LHCN-M2 (cell line): ENCODE data around the gene CTNNA2. TPM values are rescaled to one million over a fixed set of nuclear protein-coding genes. Genes with fewer than 3 reads are reported as not detected.
A peak's percentile ranks its signal among the peaks of the same experiment; 100 is the strongest.
"Not testable (repeated sequence)": the region's sequence is repeated elsewhere in the genome, so short reads cannot be mapped to it uniquely, and the experiment has no call there.

ENCODE experiments used
- DNase-seq: peaks from one replicate; pipeline ENCODE4 v3.0.0-alpha.2; 2012; ENCODE audit warnings: low read depth
- total RNA-seq: library from RNA; depleted of rRNA; stranded (reverse); fragments of >200 nt; gene quantifications from 2 replicates; pipeline ENCODE4 v1.2.3, GENCODE V29; 2014

Gene CTNNA2
- total RNA-seq, 1 experiment from 2014 or later, result 0.06 TPM

- DNase-seq, result peak; percentile 5
Observed at GRCh38 chr2:80026040-80026729, 513.3 kb downstream of the CTNNA2 start.

GRCh38 chr2:80028051-80028450, 515.2 kb downstream of the CTNNA2 start:
- no peak for DNase-seq

DNA sequence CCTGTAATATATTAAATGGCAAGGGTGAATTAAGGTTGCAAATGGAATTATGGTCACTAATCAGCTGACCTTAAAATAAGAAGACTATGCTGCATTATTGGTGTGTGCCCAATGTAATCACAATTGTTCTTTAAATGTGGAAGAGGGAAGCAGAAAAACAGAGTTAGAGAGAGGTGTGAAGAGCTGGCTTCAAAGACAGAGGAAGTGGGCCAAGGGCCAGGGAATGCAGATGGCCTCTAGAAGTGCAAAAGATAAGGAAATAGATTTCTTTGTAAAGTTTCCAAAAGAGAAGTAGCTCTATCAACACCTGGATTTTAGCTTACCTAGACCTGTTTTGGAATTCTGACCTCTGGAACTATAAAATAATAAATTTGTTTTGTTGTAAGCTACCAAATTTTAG, 515.7 kb downstream of the CTNNA2 start:
- no peak for DNase-seq

DNA sequence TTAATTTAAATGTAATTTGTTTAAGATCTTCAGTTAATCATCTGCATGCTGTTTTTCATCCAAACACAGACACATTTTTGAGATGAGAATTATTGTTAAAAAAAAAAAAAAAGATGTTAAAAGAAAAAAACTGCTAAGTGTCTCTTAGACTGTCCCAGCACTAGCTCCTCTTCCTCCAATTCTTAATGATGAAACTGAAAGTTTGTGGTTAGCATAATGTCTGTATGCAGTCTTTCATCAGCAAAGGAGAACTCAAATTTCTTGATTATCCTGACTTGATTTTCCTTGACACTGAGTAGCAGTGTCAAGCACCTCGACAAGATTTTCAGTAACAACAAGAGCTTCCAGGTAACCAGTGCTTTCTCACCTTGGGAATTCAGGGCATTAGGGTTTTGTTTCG, 517.3 kb downstream of the CTNNA2 start:
- no peak for DNase-seq

GRCh38 chr2:80032684-80033083, 519.8 kb downstream of the CTNNA2 start:
- DNase-seq, result not testable (repeated sequence)

DNA sequence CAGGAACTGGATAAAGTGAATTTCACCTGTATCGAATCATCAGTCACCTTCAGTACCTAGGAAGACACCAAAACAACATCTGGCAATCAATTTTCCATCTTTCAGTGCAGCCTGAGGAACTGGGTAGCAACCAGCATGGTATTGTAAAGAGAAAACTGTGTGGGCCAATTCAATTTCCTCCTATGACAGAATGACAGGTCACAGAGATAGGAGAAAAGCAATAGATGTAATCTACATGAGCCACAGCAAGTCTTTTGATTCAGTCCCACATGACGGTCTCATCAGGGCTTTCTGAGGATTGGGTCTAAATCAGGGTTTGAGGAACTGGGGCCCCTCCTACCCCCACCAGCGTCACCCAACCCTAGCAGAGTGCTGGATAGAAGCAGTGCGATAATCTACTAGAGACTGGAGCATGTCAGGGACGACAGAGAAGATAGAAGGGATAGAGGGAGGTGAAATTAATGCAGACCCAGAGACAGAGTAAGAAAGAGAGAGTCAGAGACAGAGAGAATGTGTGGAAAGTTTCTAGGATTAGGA, 523.0 kb downstream of the CTNNA2 start:
- no peak for DNase-seq

DNA sequence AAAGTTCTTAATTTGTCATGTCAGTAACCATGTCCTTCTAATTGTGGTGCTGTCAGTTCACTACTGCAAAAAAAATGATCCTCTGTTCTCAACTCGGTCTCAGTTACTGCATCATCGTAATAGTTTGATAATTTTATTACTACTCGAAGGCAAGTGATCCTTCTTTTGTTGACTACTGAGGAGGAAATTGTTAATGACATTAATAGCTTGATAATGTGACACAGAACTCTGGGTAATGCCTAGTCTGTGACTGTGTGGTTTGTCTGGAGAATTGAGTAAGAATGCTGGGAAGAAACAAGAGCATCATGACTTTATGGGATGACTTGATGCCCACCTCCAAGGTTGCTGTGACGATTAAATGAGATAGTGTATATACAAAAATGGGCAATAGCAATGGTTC, 524.5 kb downstream of the CTNNA2 start:
- DNase-seq, result no peak

GRCh38 chr2:80040226-80040625, 527.4 kb downstream of the CTNNA2 start:
- no peak for DNase-seq

GRCh38 chr2:80042635-80043034, 529.8 kb downstream of the CTNNA2 start:
- no peak for DNase-seq

GRCh38 chr2:80048296-80048695, 535.4 kb downstream of the CTNNA2 start:
- DNase-seq, result no peak

DNA sequence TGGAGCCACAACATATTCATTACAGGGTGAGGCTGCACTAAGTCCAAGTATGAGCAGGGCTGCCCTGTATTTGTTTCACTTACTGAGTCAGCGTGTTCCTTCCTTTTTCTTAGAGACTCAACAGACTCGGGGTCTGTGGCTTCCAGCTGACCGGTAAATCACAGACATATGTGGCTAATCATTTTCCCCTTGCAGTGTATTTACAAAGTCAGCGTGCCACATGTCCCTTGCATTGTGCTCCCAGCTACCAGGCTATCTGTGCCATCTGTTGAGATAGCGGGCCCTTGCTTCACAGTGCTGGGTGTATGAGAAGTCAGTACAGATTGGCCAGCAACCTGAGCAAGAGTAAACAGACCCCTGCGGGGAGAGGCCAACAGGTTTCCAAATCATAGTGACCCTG, 537.4 kb downstream of the CTNNA2 start:
- DNase-seq, result no peak

GRCh38 chr2:80053522-80054345, 540.9 kb downstream of the CTNNA2 start:
- no peak for DNase-seq

DNA sequence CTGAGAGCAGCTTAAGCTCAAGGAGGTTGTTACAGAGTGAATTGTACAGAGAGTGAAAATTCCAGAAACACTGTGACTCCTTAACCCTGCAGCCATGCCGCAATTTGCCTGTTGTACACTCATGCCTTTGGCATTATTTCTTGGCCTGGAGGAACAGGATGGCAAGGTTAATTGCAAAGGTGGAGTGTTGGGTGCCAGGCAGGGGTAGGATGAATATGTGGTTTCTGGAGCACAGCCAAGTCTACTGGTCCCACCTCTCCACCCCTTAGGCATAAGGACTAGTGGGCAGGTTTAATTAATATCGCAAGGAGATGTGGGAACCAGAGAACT, 541.5 kb downstream of the CTNNA2 start:
- peak; percentile 2 for DNase-seq

- no peak for DNase-seq
Observed at GRCh38 chr2:80057956-80058355, 545.1 kb downstream of the CTNNA2 start.

DNA sequence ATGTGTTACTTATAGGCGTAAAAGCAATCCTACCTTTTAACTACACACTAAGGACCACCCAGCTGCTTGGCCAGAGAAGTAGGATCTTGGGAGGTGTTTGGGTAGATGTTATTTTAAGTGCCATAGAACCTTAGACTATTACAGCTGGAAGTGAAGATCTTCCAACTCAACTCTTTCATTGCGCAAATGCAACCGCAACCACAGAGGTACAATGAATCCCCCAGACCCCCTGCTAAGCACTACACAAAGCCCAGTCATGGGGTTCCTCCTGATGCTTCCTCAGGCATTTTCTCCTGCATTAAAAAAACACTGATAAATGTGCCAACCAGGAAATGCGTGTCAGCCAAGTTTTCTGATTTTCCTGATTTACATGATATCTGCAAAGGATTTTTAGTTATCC, 545.7 kb downstream of the CTNNA2 start:
- DNase-seq, result no peak

- DNase-seq, result no peak
Observed at GRCh38 chr2:80059447-80059846, 546.6 kb downstream of the CTNNA2 start.

GRCh38 chr2:80061881-80062280, 549.0 kb downstream of the CTNNA2 start:
- DNase-seq, result no peak

GRCh38 chr2:80062298-80062697, 549.4 kb downstream of the CTNNA2 start:
- DNase-seq, result no peak

DNA sequence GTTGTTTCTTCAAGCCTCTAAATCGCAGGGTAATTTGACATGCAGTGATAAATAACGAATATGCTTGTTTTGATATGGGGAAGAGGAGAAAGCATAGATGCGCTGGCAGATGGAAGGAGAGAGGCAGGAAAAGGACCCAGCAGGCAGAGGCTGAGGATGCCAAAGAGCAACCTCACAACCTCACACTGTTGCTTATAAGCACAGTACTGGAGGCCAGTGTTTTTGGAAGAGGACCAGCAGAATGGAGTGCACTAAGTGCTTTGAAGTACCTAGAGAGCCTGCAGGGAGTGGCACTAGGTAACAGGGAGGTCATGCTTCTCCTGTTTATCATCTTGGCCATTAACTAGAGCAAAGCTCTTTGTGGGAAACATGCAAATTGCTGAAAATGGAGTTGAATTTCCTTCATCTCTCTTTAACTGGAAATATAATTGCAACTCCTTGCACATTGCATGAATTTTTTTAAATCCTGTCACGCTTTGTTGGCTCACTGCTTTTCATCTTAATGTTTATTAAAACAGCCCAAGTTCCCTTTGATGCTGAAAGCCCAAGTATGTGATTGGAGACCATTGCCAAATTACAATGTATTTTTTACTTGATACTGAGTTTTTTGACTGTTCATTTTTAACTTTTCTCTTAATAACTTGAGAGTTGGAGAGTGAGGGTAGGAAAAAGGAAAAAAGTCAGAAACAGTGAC, 555.3 kb downstream of the CTNNA2 start:
- DNase-seq, result no peak

- no peak for DNase-seq
Observed at GRCh38 chr2:80070587-80070986, 557.7 kb downstream of the CTNNA2 start.

- no peak for DNase-seq
Observed at GRCh38 chr2:80071941-80072340, 559.1 kb downstream of the CTNNA2 start.

GRCh38 chr2:80073134-80073561, 560.3 kb downstream of the CTNNA2 start:
- peak; percentile 40 for DNase-seq
